ENCODE data around the gene ARHGEF40. TPM values are rescaled to one million over a fixed set of nuclear protein-coding genes. Genes with fewer than 3 reads are reported as not detected.
A peak's percentile ranks its signal among the peaks of the same experiment; 100 is the strongest.

Gene ARHGEF40
- total RNA-seq, 2 donors from 2014 or later: 14.3 to 16.0 TPM

DNA sequence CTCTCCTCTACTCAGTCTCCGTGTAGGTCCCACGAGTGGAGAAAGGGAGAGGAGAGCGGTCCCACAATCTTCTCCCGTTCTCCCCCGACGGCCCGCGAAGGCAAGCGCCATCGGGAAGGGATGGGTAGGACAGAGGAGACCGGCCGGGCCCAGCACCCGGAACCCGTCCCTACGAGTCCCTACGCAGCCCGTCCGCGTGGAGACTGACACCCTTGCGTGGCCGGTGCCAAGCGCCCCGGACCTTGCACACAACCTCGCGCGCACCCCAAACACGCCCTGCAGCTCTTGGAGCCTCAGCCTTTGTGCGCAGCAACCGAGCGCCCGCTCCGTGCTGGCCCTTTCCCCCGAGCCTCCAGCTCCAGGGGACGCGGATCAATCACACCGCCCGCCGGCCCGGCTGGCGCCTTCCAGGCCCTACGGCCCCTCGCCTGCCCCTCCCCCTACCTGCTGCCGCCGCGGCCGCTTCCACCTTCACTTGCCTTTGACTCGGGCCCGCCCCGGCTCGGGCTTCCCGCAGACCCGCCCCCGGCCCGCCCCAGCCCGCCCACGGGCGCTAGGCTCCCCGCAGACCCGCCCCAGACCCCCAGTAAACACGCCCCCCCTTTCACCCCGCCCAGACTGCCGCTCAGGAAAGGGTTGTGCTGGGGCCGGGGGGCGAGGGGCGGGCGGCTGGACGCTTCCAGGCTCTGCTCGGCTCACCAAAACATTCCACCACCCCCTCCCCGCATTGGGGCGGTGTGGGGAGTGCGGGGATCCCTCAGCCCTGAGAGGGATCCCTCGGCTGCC, 45.3 kb upstream of the ARHGEF40 start, which contains the start of gene NDRG2:
NDRG2 (minus strand) TSS at position 477 of the 786 bp plus-strand sequence. CDS start 1,746 bp downstream, outside the sequence.
- TF ChIP-seq, protein P1, sequence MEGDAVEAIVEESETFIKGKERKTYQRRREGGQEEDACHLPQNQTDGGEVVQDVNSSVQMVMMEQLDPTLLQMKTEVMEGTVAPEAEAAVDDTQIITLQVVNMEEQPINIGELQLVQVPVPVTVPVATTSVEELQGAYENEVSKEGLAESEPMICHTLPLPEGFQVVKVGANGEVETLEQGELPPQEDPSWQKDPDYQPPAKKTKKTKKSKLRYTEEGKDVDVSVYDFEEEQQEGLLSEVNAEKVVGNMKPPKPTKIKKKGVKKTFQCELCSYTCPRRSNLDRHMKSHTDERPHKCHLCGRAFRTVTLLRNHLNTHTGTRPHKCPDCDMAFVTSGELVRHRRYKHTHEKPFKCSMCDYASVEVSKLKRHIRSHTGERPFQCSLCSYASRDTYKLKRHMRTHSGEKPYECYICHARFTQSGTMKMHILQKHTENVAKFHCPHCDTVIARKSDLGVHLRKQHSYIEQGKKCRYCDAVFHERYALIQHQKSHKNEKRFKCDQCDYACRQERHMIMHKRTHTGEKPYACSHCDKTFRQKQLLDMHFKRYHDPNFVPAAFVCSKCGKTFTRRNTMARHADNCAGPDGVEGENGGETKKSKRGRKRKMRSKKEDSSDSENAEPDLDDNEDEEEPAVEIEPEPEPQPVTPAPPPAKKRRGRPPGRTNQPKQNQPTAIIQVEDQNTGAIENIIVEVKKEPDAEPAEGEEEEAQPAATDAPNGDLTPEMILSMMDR (IDR thresholded peaks at IDR 0.05): no peak
- peak; percentile 72 for DNase-seq (ENCODE audit: low spot score)
- Histone ChIP-seq H3K27ac (peak within 1 kb of the TSS; percentile 96 to 98), H3K9me3 (no peaks in the 10 kb centered on the region), H3K4me1 (peaks cover 0 to 38% of the 10 kb centered on the region in 2 donors), H3K27me3 (no peaks in the 10 kb centered on the region), H3K4me3 (peak within 1 kb of the TSS; percentile 85 to 89), H3K36me3 (peaks cover 23% of the 10 kb centered on the region)

DNA sequence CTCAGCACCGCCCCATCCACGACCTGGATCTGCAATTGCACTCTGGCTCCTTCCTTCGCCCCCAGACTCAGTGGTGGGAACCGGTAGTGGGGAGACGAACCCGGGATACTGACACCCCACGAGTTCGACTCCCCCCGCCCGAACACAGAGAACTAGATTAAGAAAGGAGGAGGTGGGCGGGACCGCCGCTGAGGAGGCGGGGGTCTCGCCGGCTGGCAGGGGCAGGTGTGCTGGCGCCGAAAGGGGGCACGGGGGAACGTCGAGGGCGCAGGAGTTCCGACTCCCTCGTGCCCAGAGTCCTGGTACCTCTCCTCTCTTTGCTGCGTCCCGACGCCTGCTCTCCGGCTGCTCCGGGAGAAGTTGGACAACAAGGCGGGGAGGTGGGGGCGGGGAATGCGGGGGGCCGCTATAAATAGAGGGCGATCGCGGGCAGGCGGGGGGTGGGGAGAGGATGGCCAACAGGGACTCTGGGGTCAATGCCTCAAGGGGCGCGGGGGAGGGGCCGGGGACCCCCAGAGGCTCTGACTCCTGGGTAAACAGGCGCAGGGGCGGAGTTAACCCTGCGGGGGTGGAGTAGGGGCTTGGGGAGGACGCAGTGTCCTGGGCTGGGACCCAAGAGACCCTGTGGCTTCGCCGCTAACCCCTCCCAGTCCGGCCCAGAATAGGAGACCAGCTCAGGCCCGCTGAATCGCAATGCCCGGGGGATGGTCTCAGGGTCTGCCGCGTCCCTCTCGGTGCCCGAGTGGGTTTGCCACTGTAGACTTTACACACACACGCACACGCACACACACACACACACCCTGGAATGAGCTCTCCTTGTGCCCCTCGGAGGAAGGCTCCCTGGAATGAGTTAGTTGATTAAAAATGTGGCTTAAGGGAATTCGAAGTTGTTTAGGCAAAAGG, 44.5 kb upstream of the ARHGEF40 start:
- Histone ChIP-seq H3K4me1 (peaks cover 0 to 38% of the 10 kb centered on the region in 2 donors), H3K36me3 (peaks cover 16% of the 10 kb centered on the region), H3K9me3 (no peaks in the 10 kb centered on the region), H3K27ac (peak overlapping the region; percentile 96 to 98), H3K27me3 (no peaks in the 10 kb centered on the region), H3K4me3 (peak overlapping the region; percentile 85 to 89)
- TF ChIP-seq, protein P1 (IDR thresholded peaks at IDR 0.05): no peak
- peak; percentile 73 for DNase-seq (ENCODE audit: low spot score)

DNA sequence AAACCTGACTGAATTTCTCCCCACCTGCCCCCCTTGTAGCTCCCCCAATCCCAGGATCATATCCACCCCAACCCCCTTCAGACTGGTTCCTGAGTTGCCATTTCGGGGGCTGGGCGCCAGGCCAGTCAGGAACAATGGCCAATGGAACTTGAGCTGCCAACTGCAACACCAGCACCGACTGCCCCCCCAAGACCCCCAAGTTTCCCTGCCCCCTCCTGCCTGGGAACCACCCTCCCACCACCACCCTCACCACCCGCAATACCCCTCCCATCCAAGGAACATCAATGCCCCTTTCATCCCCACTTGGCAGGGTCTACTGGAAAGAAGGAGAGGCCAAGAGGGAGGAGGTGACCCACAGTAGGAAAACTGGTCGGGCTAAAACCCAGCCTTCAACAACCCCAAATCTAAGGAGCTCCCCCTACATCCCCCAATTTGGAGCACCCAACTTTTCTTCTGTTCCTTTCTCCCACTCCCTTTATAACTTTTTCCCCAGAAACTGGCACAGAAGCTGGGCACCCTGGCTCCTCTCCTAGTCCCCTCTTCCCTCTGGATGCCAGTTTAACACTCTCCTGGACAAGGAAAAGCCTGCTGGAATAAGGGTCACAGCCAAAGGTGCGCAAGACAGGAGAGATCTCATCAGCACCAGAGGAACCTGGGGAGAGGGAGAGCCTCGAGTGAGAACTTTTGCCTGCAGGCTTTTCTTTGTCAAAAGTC, 43.7 kb upstream of the ARHGEF40 start:
- Histone ChIP-seq H3K4me3 (no peak overlapping the region), H3K36me3 (peaks cover 8% of the 10 kb centered on the region), H3K4me1 (peaks cover 0 to 38% of the 10 kb centered on the region in 2 donors), H3K9me3 (no peaks in the 10 kb centered on the region), H3K27ac (peak overlapping the region; percentile 96 to 98), H3K27me3 (no peaks in the 10 kb centered on the region)
- TF ChIP-seq, protein P1 (IDR thresholded peaks at IDR 0.05): no peak
- DNase-seq (ENCODE audit: low spot score): no peak

DNA sequence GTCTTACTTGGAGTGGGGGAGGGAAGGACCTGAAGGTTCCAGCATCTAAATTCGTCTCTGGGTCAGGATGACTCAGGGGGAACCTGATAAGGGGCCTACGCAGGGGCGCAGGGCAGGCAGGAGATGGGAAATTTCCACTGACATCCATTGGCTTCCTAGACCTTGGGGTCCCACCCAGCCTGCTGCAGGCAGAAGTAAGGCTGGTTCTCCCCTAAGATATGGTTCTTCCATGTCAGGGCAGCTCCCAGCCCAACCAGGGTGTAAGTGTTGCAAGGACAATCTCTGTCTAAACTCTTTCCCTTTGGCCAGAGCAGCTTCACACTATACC, 43.2 kb upstream of the ARHGEF40 start:
- Histone ChIP-seq H3K4me1 (peaks cover 0 to 38% of the 10 kb centered on the region in 2 donors), H3K36me3 (peaks cover 2% of the 10 kb centered on the region), H3K27me3 (no peaks in the 10 kb centered on the region), H3K4me3 (no peak overlapping the region), H3K27ac (peak overlapping the region; percentile 96 to 98), H3K9me3 (no peaks in the 10 kb centered on the region)
- TF ChIP-seq, protein P1 (IDR thresholded peaks at IDR 0.05): no peak
- peak; percentile 62 for DNase-seq (ENCODE audit: low spot score)

DNA sequence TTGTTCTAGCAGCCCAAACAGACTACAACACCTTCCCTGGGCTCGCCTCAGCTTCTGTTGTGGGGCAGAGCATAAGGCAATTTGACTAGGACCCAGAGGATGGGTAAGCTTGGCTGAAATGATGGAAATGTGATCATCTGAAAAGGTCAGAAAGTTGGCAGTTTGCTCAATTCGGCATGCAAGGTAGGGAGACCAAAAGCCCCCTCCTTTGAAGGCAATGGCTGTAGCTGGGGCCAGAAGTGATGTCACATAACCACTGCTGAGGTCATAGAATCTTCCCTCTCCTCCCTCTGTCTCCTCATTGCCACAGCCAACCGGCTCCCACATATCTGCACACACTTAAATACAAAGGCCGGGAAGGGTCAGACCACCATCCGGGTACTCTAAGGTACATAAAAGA, 40.2 kb upstream of the ARHGEF40 start, which contains the start of gene TPPP2:
TPPP2 (plus strand) TSS at position 301 of the 400 bp plus-strand sequence. CDS start 365 bp downstream, outside the sequence.
- H3K27me3 ChIP-seq: no peaks in the 10 kb centered on the region
- H3K9me3 ChIP-seq: no peaks in the 10 kb centered on the region
- TF ChIP-seq, protein P1 (IDR thresholded peaks at IDR 0.05): no peak
- no peaks in the 10 kb centered on the region for H3K36me3 ChIP-seq
- DNase-seq (ENCODE audit: low spot score): no peak
- H3K4me3 ChIP-seq: no peak within 1 kb of the TSS
- H3K27ac ChIP-seq: no peak within 1 kb of the TSS
- H3K4me1 ChIP-seq: peaks cover 0 to 17% of the 10 kb centered on the region in 2 donors
